PC-9 (cell line): ENCODE results near the gene LRRC2.

ENCODE experiments used
- CTCF ChIP-seq: fragments of 200-600 bp; sonication (generic); conservative IDR thresholded peaks from 2 replicates; pipeline ENCODE4 v1.6.1; 2017; ENCODE audit warnings: mixed run types, antibody characterized with exemption, mild to moderate bottlenecking, moderate library complexity
- EZH2 ChIP-seq: fragments of 200-600 bp; sonication (generic); IDR thresholded peaks from 2 replicates; pipeline ENCODE4 v1.8.0; 2017; ENCODE audit warnings: antibody characterized with exemption, low read depth

- TF ChIP-seq CTCF (peak; percentile 64), EZH2 (no peak)
Measured at GRCh38 chr3:46558184-46559043, 7.7 kb downstream of the LRRC2 start.
